ENCODE data around the gene ECHS1. TPM values are rescaled to one million over a fixed set of nuclear protein-coding genes. Genes with fewer than 3 reads are reported as not detected.

ECHS1 gene
- total RNA-seq, 2 experiments from 2014 or later, result 46.2 to 48.3 TPM

DNA sequence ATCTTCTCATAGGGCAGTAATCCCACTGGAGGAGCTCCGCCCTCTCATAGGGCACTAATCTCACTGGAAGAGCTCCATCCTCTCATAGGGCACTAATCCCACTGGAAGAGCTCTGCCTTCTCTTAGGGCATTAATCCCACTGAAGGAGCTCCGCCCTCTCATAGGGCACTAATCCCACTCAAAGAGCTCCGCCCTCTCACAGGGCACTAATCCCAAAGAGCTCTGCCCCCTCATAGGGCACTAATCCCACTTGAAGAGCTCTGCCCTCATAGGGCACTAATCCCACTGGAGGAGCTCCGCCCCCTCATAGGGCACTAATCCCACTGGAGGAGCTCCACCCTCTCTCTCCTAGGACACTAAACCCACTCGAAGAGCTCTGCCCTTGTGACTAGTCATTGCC is 11.9 kb downstream of the ECHS1 start:
- Histone ChIP-seq H2AFZ (ENCODE audit: low read length) (no peak overlapping the region), H3K9me2 (ENCODE audit: insufficient read depth, low read length) (no peaks in the 10 kb centered on the region), H3K27ac (ENCODE audit: low read depth, low read length, poor library complexity, severe bottlenecking) (no peak overlapping the region), H3K4me2 (ENCODE audit: low read length) (no peak overlapping the region), H4K20me1 (ENCODE audit: insufficient read depth, low read length) (no peaks in the 10 kb centered on the region), H3K79me2 (ENCODE audit: insufficient read depth, low read depth, low read length) (no peaks in the 10 kb centered on the region), H3K4me1 (ENCODE audit: insufficient read depth, low read length, poor library complexity, severe bottlenecking) (peaks cover 7% of the 10 kb centered on the region), H3K4me3 (ENCODE audit: low read depth, low read length, poor library complexity, severe bottlenecking) (no peak overlapping the region), H3K36me3 (ENCODE audit: insufficient read depth, low read length) (peaks cover 17% of the 10 kb centered on the region), H3K9me3 (ENCODE audit: low read length) (no peaks in the 10 kb centered on the region)
- DNase-seq (ENCODE audit: low spot score), result no peak
- intact Hi-C loops (cut with micrococcal nuclease; ENCODE audit: unreplicated experiment), result no loop called here
- BruUV-seq (replicated peaks), result no TSS peak
- ChIA-PET POLR2A (interaction anchor here (0.8 to 1.1 kb wide), 2 partner anchors 9 to 30 kb away, joined by 3 read pairs; no protein-coding TSS in a partner anchor), CTCF (ENCODE audit: unreplicated experiment) (interaction anchor here (0.9 kb wide), 1 partner anchor 30 kb away, joined by 9 read pairs; no protein-coding TSS in a partner anchor)
- TF ChIP-seq, protein P1, sequence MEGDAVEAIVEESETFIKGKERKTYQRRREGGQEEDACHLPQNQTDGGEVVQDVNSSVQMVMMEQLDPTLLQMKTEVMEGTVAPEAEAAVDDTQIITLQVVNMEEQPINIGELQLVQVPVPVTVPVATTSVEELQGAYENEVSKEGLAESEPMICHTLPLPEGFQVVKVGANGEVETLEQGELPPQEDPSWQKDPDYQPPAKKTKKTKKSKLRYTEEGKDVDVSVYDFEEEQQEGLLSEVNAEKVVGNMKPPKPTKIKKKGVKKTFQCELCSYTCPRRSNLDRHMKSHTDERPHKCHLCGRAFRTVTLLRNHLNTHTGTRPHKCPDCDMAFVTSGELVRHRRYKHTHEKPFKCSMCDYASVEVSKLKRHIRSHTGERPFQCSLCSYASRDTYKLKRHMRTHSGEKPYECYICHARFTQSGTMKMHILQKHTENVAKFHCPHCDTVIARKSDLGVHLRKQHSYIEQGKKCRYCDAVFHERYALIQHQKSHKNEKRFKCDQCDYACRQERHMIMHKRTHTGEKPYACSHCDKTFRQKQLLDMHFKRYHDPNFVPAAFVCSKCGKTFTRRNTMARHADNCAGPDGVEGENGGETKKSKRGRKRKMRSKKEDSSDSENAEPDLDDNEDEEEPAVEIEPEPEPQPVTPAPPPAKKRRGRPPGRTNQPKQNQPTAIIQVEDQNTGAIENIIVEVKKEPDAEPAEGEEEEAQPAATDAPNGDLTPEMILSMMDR (conservative IDR thresholded peaks at IDR 0.05; ENCODE audit: low read length), result no peak
- no peak for TF ChIP-seq EZH2phosphoT487 (IDR thresholded peaks at IDR 0.05; ENCODE audit: borderline replicate concordance, low read depth, low read length)

DNA sequence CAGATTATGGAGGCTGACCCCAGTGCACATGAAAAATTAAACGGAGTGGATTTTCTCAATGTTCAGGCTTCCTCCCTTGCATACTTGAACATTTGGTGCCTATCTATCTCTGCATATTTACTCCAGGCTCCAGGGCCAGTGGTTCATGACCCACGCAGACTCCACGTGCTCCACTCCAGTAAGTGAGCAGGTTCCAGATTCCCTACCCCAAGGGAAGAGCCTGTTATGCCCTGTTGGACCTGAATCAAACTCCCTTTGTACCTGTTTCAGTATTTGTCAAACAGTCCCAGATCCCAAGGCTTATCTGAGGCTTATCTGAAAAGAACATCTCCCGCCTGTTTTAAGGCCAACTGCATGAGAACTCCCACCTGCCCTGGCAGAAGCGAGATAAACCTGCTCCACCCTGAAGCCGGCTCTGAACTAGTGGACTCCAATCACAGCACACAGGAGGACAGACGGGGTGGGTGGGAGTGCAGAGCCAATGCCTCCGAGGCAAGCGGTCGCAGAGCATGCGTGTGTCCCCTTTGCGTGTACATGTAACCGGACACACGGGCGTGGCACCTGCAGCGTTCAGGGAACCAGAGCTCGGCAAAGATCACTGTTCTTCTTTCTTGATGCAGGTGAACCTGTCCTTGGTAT is 13.1 kb downstream of the ECHS1 start:
- ChIA-PET CTCF (ENCODE audit: unreplicated experiment) (no interaction called here), POLR2A (interaction anchor here (0.6 kb wide), 1 partner anchor 36 kb away, joined by 7 read pairs; no protein-coding TSS in a partner anchor)
- Histone ChIP-seq H3K4me3 (ENCODE audit: low read depth, low read length, poor library complexity, severe bottlenecking) (no peak overlapping the region), H3K4me2 (ENCODE audit: low read length) (no peak overlapping the region), H3K79me2 (ENCODE audit: insufficient read depth, low read depth, low read length) (no peaks in the 10 kb centered on the region), H3K4me1 (ENCODE audit: insufficient read depth, low read length, poor library complexity, severe bottlenecking) (peaks cover 7% of the 10 kb centered on the region), H3K27ac (ENCODE audit: low read depth, low read length, poor library complexity, severe bottlenecking) (no peak overlapping the region), H2AFZ (ENCODE audit: low read length) (no peak overlapping the region), H3K36me3 (ENCODE audit: insufficient read depth, low read length) (peaks cover 6% of the 10 kb centered on the region), H3K9me2 (ENCODE audit: insufficient read depth, low read length) (no peaks in the 10 kb centered on the region), H3K9me3 (ENCODE audit: low read length) (no peaks in the 10 kb centered on the region), H4K20me1 (ENCODE audit: insufficient read depth, low read length) (no peaks in the 10 kb centered on the region)
- TF ChIP-seq, protein P1 (conservative IDR thresholded peaks at IDR 0.05; ENCODE audit: low read length), result no peak
- TF ChIP-seq EZH2phosphoT487 (IDR thresholded peaks at IDR 0.05; ENCODE audit: borderline replicate concordance, low read depth, low read length), result no peak
- BruUV-seq (replicated peaks), result no TSS peak
- no peak for DNase-seq (ENCODE audit: low spot score)
- intact Hi-C loops (cut with micrococcal nuclease; ENCODE audit: unreplicated experiment), result loop anchor here (2.0 kb wide), 1 partner anchor 29 kb away; no protein-coding TSS in a partner anchor

DNA sequence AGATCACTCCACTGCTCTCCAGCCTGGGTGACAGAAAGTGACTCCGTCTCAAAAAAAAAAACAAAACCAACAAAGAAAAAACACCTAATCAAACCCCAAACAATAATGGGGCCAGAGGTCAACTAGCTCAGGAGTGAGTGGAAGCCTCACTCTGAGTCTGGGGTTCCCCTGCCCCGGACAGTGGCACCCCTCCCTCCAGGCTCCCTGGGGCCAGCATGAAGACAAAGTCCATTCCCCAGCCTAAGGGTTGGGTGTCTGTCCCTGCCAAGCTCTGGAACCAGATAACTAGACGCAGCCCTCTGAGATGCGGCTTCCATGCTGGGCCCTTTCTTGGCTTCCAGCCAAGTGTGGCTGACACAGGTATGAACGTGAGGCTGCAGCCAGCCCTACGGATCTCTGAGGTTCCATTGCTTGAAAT is 13.6 kb downstream of the ECHS1 start:
- no TSS peak for BruUV-seq (replicated peaks)
- Histone ChIP-seq H3K27ac (ENCODE audit: low read depth, low read length, poor library complexity, severe bottlenecking) (no peak overlapping the region), H3K4me3 (ENCODE audit: low read depth, low read length, poor library complexity, severe bottlenecking) (no peak overlapping the region), H3K36me3 (ENCODE audit: insufficient read depth, low read length) (0 out of 2 replicates have a peak, but pooled peaks cover 2% of the 10 kb centered on the region), H3K79me2 (ENCODE audit: insufficient read depth, low read depth, low read length) (no peaks in the 10 kb centered on the region), H3K9me2 (ENCODE audit: insufficient read depth, low read length) (no peaks in the 10 kb centered on the region), H3K4me2 (ENCODE audit: low read length) (no peak overlapping the region), H3K4me1 (ENCODE audit: insufficient read depth, low read length, poor library complexity, severe bottlenecking) (peaks cover 7% of the 10 kb centered on the region), H3K9me3 (ENCODE audit: low read length) (no peaks in the 10 kb centered on the region), H2AFZ (ENCODE audit: low read length) (no peak overlapping the region), H4K20me1 (ENCODE audit: insufficient read depth, low read length) (no peaks in the 10 kb centered on the region)
- no peak for TF ChIP-seq EZH2phosphoT487 (IDR thresholded peaks at IDR 0.05; ENCODE audit: borderline replicate concordance, low read depth, low read length)
- TF ChIP-seq, protein P1 (conservative IDR thresholded peaks at IDR 0.05; ENCODE audit: low read length), result no peak
- ChIA-PET POLR2A (interaction anchor here (0.6 to 1.0 kb wide), 3 partner anchors 32 to 35 kb away, joined by 3 to 7 read pairs (median 5); no protein-coding TSS in a partner anchor), CTCF (ENCODE audit: unreplicated experiment) (no interaction called here)
- no peak for DNase-seq (ENCODE audit: low spot score)
- intact Hi-C loops (cut with micrococcal nuclease; ENCODE audit: unreplicated experiment), result loop anchor here (2.0 kb wide), 1 partner anchor 29 kb away; no protein-coding TSS in a partner anchor
